SU-DHL-6 (cell line): ENCODE measurements around the gene VPS11.

Experiments used
- EZH2phosphoT487 ChIP-seq: fragments of 200-600 bp; sonication (generic), shearing (Covaris generic); conservative IDR thresholded peaks from 2 replicates; pipeline ENCODE4 v1.6.1; 2018; ENCODE audit warnings: mild to moderate bottlenecking, antibody characterized with exemption, low read length, moderate library complexity, mixed read lengths
- TF ChIP-seq, protein P1 (sequence below): fragments of 200-600 bp; sonication (generic); IDR thresholded peaks from one replicate; pipeline ENCODE4 v1.5.1; 2017; ENCODE audit warnings: antibody characterized with exemption, mild to moderate bottlenecking, low read length, moderate library complexity; ENCODE audit not compliant: insufficient read depth, poor library complexity, severe bottlenecking

DNA sequence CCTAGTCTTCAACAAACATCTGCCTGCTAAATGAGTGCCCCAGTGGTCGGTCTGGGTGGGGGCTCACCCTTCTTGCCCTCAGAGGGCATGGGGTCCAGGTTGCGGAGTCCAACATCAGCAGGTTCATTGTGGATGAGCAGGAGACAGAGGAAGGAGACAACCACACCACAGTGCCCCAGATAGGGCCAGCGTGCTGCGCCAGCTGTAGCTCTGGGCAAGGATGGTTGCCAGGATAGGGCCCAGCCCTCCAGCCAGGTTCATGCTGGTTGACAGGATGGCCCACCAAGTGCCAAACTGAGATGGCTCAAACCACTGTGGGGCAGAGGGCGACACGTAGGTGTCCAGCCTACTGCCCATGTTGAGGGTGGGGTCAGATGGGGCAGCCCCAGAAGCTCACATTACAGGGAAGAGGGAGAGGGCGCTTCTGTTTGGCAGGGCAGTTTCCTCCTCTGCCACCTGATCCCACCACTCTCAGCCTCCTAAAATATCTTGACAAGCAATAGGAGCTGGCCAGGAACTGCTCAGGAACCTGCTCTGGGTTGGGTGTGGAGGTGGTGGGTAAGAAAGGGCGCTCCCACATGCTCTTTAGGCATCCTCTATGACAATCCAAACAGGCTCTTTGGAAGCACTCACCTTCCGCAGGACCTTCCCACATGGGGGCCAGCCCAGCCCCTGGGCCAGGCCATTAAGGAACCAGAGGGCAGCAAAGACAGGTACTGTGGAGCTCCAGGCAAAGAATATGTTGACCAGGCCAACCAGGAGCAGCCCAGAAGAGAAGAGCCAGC lies 39.9 kb upstream of the VPS11 start:
- TF ChIP-seq, protein P1, sequence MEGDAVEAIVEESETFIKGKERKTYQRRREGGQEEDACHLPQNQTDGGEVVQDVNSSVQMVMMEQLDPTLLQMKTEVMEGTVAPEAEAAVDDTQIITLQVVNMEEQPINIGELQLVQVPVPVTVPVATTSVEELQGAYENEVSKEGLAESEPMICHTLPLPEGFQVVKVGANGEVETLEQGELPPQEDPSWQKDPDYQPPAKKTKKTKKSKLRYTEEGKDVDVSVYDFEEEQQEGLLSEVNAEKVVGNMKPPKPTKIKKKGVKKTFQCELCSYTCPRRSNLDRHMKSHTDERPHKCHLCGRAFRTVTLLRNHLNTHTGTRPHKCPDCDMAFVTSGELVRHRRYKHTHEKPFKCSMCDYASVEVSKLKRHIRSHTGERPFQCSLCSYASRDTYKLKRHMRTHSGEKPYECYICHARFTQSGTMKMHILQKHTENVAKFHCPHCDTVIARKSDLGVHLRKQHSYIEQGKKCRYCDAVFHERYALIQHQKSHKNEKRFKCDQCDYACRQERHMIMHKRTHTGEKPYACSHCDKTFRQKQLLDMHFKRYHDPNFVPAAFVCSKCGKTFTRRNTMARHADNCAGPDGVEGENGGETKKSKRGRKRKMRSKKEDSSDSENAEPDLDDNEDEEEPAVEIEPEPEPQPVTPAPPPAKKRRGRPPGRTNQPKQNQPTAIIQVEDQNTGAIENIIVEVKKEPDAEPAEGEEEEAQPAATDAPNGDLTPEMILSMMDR, result no peak
- TF ChIP-seq EZH2phosphoT487, result no peak
